Neural cell (in vitro differentiated cells): ENCODE data around the gene LRRC45.

Source experiments
- CTCF ChIP-seq: fragments of 450-650 bp; IDR thresholded peaks from 2 replicates; pipeline ENCODE4 v1.5.1; 2014; ENCODE audit warnings: antibody characterized with exemption, mild to moderate bottlenecking, moderate library complexity; ENCODE audit not compliant: poor library complexity, severe bottlenecking
- RAD21 ChIP-seq: fragments of 450-650 bp; conservative IDR thresholded peaks from 2 replicates; pipeline ENCODE4 v1.6.1; 2014; ENCODE audit warnings: antibody characterized with exemption, mild to moderate bottlenecking, moderate library complexity
- REST ChIP-seq: IDR thresholded peaks from 2 replicates; pipeline ENCODE4 v1.6.1; 2012; ENCODE audit warnings: borderline replicate concordance
- SMC3 ChIP-seq: fragments of 450-650 bp; conservative IDR thresholded peaks from 2 replicates; pipeline ENCODE4 v1.6.1; 2014; ENCODE audit warnings: antibody characterized with exemption, mild to moderate bottlenecking, moderate library complexity; ENCODE audit not compliant: poor library complexity

- TF ChIP-seq REST (no peak), SMC3 (no peak), CTCF (no peak), RAD21 (no peak)
These were observed 41.5 kb downstream of the LRRC45 start for GRCh38 chr17:82064433-82065192.
